22Rv1 (cell line): ENCODE data around the gene CRYBG1.
A peak's percentile ranks its signal among the peaks of the same experiment; 100 is the strongest.

Experiments
- H3K27ac ChIP-seq: fragments of 450-650 bp; 2 replicates; pipeline ENCODE4 v1.5.1; 2017
- CTCF ChIP-seq: fragments of 450-650 bp; IDR thresholded peaks from 2 replicates; pipeline ENCODE4 v1.5.1; 2017; ENCODE audit warnings: mild to moderate bottlenecking
- ZFX ChIP-seq: fragments of 450-650 bp; IDR thresholded peaks from 2 replicates; pipeline ENCODE4 v1.6.1; 2017; ENCODE audit warnings: antibody characterized with exemption, borderline replicate concordance

The CRYBG1 gene

DNA sequence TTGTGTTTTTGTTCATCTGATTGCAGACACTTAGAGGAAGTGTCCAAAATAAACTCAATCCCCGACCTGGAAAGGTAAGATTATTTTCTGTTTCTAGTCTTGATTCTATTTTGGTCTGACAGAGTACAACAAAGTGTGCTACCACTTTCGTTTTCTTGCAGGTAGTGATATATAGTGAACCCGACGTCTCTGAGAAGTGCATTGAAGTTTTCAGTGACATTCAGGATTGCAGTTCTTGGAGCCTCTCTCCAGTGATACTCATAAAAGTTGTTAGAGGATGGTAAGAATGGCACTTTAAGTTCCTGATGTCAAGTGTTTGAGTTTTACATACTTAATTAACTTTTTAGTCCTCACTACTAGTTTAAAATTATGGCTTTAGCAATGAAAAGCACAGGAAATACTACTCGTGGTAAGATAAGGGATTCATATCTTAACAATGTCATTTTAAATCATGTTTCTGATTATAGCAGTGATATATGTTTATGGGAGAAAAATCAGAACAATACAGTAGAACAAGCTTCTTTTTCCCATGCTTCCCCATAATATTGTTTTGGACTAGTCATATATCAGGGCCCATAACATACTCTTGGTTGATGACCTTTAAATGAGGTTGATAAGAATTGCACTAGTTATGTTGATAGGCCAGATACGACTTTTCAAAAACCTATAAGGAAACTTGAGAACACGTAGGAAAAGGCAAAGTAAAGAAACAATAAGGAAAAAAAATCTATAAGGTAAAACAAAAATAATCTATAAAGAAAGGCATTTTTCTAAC is 164.8 kb downstream of the CRYBG1 start:
- H3K27ac ChIP-seq = no peak overlapping the region
- TF ChIP-seq CTCF (no peak), ZFX (no peak)

GRCh38 chr6:106525882-106526275 is 165.4 kb downstream of the CRYBG1 start:
- no peak overlapping the region for H3K27ac ChIP-seq
- TF ChIP-seq ZFX (no peak), CTCF (no peak)

DNA sequence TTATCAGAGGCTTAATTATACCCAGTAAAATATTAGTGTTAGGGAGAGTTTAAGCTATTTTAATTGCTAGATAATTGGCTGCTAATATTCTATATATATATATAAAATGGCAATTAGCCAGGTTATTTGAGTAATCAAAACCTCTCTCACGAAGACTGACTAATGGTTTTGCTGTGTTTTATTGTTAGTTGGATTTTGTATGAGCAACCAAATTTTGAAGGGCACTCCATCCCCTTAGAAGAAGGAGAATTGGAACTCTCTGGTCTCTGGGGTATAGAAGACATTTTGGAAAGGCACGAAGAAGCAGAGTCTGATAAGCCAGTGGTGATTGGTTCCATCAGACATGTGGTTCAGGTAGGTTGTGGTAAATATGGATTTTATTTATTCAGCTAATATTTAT is 166.6 kb downstream of the CRYBG1 start:
- 0 out of 2 replicates have a peak overlapping the region, but pooled peaks have one; percentile 3 for H3K27ac ChIP-seq
- TF ChIP-seq ZFX (no peak), CTCF (no peak)

GRCh38 chr6:106527979-106528378 is 167.5 kb downstream of the CRYBG1 start:
- peak overlapping the region; percentile 3; the same call in 1 of the 2 replicates for H3K27ac ChIP-seq
- TF ChIP-seq CTCF = no peak
- no peak for TF ChIP-seq ZFX

GRCh38 chr6:106528521-106528920 is 168.0 kb downstream of the CRYBG1 start:
- H3K27ac ChIP-seq = peak overlapping the region; percentile 3; the same call in 1 of the 2 replicates
- no peak for TF ChIP-seq CTCF
- no peak for TF ChIP-seq ZFX

GRCh38 chr6:106529438-106529837 is 168.9 kb downstream of the CRYBG1 start:
- H3K27ac ChIP-seq = no peak overlapping the region
- TF ChIP-seq CTCF (no peak), ZFX (no peak)

GRCh38 chr6:106530026-106530425 is 169.5 kb downstream of the CRYBG1 start:
- TF ChIP-seq ZFX (no peak), CTCF (no peak)
- no peak overlapping the region for H3K27ac ChIP-seq
